GM19372 (cell line): Measurements from ENCODE around the gene LST1.

Experiments
- ATAC-seq: cut with Tn5 transposase; IDR thresholded peaks from one replicate; pipeline ENCODE4 v1.9.1; 2021; ENCODE audit warnings: mild to moderate bottlenecking, low read depth, moderate library complexity; ENCODE audit not compliant: unreplicated experiment

Gene LST1

GRCh38 chr6:31615748-31616147 lies 29.7 kb downstream of the LST1 start:
- ATAC-seq, result no peak

GRCh38 chr6:31617010-31617409 lies 30.9 kb downstream of the LST1 start:
- no peak for ATAC-seq

- ATAC-seq, result peak; percentile 87
These were observed 33.9 kb downstream of the LST1 start for GRCh38 chr6:31619805-31620585.

- ATAC-seq, result peak; percentile 39
These were observed 34.7 kb downstream of the LST1 start, which contains the start of gene PRRC2A for GRCh38 chr6:31620586-31621319. TSS of gene PRRC2A (plus strand) at chr6:31620715. CDS start at chr6:31622790, 2,075 bp downstream.

- no peak for ATAC-seq
These were observed 35.4 kb downstream of the LST1 start for GRCh38 chr6:31621320-31621939.

GRCh38 chr6:31621991-31622390 lies 35.9 kb downstream of the LST1 start:
- ATAC-seq, result no peak

- no peak for ATAC-seq
These were observed 36.6 kb downstream of the LST1 start for GRCh38 chr6:31622684-31623091.

- no peak for ATAC-seq
These were observed 38.0 kb downstream of the LST1 start for GRCh38 chr6:31624070-31624469.

- no peak for ATAC-seq
These were observed 40.9 kb downstream of the LST1 start for GRCh38 chr6:31626952-31627351.

- no peak for ATAC-seq
These were observed 41.7 kb downstream of the LST1 start for GRCh38 chr6:31627690-31628287.

GRCh38 chr6:31629014-31629413 lies 42.9 kb downstream of the LST1 start:
- ATAC-seq, result no peak

GRCh38 chr6:31630177-31630934 lies 44.3 kb downstream of the LST1 start:
- no peak for ATAC-seq

GRCh38 chr6:31631209-31631608 lies 45.1 kb downstream of the LST1 start:
- ATAC-seq, result no peak

- no peak for ATAC-seq
These were observed 45.7 kb downstream of the LST1 start for GRCh38 chr6:31631681-31632278.

GRCh38 chr6:31632279-31632946 lies 46.3 kb downstream of the LST1 start:
- no peak for ATAC-seq

- no peak for ATAC-seq
These were observed 47.4 kb downstream of the LST1 start for GRCh38 chr6:31633447-31633846.

- no peak for ATAC-seq
These were observed 48.1 kb downstream of the LST1 start for GRCh38 chr6:31634131-31634530.

GRCh38 chr6:31634969-31635575 lies 49.0 kb downstream of the LST1 start:
- no peak for ATAC-seq
